ENCODE data around the gene HERPUD1.
A peak's percentile ranks its signal among the peaks of the same experiment; 100 is the strongest.
"Not testable (repeated sequence)": the region's sequence is repeated elsewhere in the genome, so short reads cannot be mapped to it uniquely, and the experiment has no call there.

Gene HERPUD1

DNA sequence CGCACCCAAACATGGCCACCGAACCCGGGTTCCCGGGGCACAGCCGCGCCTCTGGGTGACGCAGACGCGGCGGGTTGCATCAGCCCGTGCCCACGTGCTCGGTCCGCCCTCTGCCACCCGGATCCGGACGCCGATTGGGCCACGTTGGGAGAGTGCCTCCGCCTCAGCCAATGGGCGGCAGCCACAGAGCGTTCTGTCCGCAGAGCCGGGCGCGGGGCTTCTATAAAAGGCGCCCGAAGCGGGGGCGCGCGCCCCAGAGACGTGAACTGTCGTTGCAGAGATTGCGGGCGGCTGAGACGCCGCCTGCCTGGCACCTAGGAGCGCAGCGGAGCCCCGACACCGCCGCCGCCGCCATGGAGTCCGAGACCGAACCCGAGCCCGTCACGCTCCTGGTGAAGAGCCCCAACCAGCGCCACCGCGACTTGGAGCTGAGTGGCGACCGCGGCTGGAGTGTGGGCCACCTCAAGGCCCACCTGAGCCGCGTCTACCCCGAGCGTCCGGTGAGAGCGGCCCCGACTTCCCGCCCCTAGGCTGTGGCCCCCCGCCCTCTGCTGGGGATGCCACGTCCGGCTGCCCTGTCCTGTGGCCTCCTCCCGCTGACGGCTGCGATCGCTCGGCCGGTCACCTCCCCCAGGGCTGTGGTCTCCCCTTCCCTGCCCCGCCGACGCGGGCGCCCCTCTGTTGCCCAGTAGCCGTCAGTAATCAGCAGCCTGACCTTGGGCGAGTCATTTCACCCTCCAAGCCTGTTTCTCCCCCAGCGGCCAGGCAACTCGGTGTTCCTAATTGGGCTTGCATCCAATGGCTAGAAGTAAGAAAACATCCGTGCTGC lies at the start of gene HERPUD1:
Gene HERPUD1, plus strand, starts transcription at position 251 of the 829 bp plus-strand sequence. Its CDS starts 103 bp downstream, at position 354.
- peak; percentile 89 for DNase-seq (ENCODE audit: low read depth, low spot score)
- peak within 1 kb of the TSS; percentile 83 for H3K27ac ChIP-seq

- H3K27ac ChIP-seq: no peak overlapping the region
- no peak for DNase-seq (ENCODE audit: low read depth, low spot score)
These were observed 48.4 kb upstream of the HERPUD1 start for GRCh38 chr16:56883586-56883985.

DNA sequence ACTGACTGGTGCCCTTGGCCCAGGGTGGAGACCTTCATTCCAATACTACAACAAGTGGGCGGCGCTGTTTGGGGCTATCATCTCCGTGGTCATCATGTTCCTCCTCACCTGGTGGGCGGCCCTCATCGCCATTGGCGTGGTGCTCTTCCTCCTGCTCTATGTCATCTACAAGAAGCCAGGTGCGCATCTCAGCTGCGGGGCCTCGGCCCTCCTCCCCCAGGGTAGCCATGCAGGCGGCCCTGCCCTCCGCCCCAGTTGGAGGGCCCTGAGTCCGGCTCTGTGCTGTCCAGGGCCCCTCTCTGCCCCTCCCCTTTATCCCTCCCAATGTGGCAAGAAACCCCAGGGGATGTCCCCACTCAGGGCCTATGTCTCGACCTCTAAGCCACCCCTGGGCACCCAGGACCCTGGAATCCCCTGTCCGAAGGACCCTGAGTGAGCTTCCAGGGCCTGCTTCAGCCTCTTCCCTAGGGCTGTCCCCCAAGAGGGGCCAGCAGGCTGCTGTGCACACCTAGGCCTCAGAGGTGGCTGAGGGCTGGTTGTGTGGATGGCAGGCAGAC lies 47.8 kb upstream of the HERPUD1 start:
- no peak overlapping the region for H3K27ac ChIP-seq
- no peak for DNase-seq (ENCODE audit: low read depth, low spot score)

GRCh38 chr16:56884929-56885328 lies 47.0 kb upstream of the HERPUD1 start:
- not testable (repeated sequence) for DNase-seq (ENCODE audit: low read depth, low spot score); H3K27ac ChIP-seq

GRCh38 chr16:56885446-56886162 lies 46.3 kb upstream of the HERPUD1 start:
- H3K27ac ChIP-seq: no peak overlapping the region
- DNase-seq (ENCODE audit: low read depth, low spot score): no peak

DNA sequence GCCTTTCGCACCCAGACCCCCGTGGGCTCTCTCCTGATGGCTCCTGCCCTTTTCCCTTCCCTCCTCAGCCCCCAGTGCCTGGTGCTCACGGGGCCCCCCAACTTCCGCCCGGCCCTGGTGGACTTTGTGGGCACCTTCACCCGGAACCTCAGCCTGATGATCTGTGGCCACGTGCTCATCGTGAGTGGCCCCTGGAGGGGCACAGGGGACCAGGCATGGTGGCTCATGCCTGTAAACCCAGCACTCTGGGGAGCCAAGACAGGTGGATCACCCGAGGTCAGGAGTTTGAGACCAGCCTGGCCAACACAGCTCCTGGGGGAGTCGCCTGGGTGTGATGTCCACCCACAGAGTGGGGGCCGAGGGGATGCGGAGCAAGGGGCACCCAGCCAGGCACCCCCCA lies 45.6 kb upstream of the HERPUD1 start:
- H3K27ac ChIP-seq: no peak overlapping the region
- DNase-seq (ENCODE audit: low read depth, low spot score): no peak

GRCh38 chr16:56886826-56887225 lies 45.1 kb upstream of the HERPUD1 start:
- no peak overlapping the region for H3K27ac ChIP-seq
- DNase-seq (ENCODE audit: low read depth, low spot score): no peak

GRCh38 chr16:56888806-56889205 lies 43.1 kb upstream of the HERPUD1 start:
- no peak overlapping the region for H3K27ac ChIP-seq
- no peak for DNase-seq (ENCODE audit: low read depth, low spot score)

DNA sequence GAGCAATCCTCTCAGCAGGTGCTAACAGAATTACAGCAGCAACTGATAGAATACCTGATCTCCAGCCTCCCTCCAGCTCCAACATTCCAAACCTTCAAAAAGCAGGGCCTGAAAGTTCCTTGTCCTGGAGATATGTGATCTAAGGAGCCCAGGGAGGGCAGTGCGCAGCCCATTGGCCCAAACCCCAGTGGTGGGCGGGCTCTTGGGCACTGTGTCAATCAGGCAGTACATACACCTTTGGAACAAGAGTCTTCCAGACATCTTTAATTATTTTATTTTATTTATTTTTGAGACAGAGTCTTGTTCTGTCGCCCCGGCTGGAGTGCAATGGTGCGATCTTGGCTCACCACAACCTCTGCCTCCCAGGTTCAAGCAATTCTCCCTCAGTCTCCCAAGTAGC lies 42.7 kb upstream of the HERPUD1 start:
- no peak overlapping the region for H3K27ac ChIP-seq
- DNase-seq (ENCODE audit: low read depth, low spot score): no peak

DNA sequence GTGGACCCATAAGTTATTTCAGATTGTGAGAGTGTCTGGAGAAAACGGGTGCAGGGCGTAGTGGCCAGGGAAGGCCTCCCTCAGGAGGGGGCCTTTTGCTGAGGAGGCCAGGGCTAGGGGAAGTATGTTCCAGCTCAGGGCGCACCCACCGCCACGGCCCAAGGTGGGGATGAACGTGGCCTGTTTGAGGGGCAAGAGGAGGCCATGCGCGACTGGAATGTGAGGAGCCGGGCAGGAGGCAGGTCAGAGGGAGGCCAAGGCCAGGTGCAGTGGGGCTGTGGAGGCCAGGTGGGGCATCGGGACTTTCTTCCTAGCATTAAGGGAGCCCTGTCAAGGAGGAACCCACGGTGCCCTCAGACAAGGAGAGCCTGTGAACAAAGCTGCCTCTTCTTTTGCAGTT lies 40.3 kb upstream of the HERPUD1 start:
- DNase-seq (ENCODE audit: low read depth, low spot score): no peak

GRCh38 chr16:56892705-56893104 lies 39.2 kb upstream of the HERPUD1 start:
- no peak for DNase-seq (ENCODE audit: low read depth, low spot score)
- H3K27ac ChIP-seq: no peak overlapping the region

More for the DNA sequence above, 40.3 kb upstream of the HERPUD1 start:
- no peak overlapping the region for H3K27ac ChIP-seq

DNA sequence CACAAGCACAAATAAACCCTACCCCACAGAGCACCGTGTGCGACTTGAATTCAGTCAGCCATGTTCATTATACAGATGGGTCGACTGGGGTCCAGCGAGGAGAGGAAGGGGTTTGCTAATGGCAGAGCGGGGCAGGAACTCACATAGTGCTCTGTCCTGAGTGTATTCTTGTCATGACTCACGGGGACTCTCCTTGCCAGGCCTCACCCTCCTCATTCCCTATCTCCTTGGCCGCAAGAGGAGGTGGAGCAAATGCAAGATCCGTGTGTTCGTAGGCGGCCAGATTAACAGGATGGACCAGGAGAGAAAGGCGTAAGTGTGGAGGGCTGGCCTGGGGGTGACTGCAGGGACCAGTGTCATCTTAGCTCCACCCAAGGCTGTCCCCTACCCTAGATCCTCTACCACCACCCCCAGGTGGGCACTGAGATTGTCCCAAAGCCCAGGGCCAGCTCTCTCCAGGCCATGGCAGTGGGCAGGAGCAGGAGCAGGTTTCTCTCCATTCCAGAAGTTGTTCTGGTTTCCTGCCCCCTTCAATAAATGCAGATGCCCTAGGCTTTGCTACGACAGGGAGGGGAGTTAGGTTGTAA lies 37.5 kb upstream of the HERPUD1 start:
- H3K27ac ChIP-seq: no peak overlapping the region
- DNase-seq (ENCODE audit: low read depth, low spot score): no peak

DNA sequence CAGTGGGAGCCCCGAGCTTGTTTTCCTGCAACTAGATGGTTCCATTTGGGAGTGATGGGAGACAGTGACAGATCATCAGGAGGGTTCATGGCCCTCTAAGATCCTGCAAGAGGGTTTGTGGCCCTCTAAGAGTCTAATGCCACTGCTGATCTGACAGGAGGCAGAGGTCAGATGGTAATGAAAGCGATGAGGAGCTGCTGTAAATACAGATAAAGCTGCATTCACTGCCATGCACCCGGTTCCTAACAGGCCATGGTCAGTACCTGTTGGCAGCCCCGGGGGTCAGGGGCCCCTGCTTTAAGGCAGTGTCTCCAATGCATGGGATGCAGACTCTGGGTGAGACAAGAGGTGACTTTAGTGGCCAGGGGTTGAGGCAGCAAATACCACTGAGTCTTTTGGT lies 36.1 kb upstream of the HERPUD1 start:
- H3K27ac ChIP-seq: no peak overlapping the region
- DNase-seq (ENCODE audit: low read depth, low spot score): no peak

GRCh38 chr16:56896244-56896643 lies 35.7 kb upstream of the HERPUD1 start:
- no peak overlapping the region for H3K27ac ChIP-seq
- DNase-seq (ENCODE audit: low read depth, low spot score): no peak

GRCh38 chr16:56897026-56897799 lies 34.7 kb upstream of the HERPUD1 start:
- H3K27ac ChIP-seq: no peak overlapping the region
- DNase-seq (ENCODE audit: low read depth, low spot score): no peak

GRCh38 chr16:56898847-56899246 lies 33.1 kb upstream of the HERPUD1 start:
- no peak for DNase-seq (ENCODE audit: low read depth, low spot score)

DNA sequence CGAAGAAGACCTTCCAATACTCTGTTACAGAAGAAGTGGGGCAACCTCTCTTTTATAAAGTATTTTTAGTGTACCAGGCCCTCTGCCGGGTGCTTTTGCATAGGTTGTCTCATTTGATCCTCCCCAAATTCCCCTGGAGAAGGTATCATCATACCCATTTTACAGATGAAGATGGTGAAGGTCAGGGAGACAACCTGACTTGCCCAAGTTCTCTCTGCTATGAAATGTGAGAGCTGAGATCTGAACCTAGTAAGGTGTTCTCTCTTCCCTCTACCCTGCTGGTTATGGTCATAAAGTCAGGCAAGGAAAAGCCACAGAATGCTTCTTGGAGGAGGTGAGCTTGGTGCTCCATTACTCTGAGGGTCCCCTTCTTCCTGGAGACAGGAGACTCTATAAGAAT lies 28.1 kb upstream of the HERPUD1 start:
- no peak overlapping the region for H3K27ac ChIP-seq
- no peak for DNase-seq (ENCODE audit: low read depth, low spot score)

More at GRCh38 chr16:56898847-56899246, 33.1 kb upstream of the HERPUD1 start:
- no peak overlapping the region for H3K27ac ChIP-seq

DNA sequence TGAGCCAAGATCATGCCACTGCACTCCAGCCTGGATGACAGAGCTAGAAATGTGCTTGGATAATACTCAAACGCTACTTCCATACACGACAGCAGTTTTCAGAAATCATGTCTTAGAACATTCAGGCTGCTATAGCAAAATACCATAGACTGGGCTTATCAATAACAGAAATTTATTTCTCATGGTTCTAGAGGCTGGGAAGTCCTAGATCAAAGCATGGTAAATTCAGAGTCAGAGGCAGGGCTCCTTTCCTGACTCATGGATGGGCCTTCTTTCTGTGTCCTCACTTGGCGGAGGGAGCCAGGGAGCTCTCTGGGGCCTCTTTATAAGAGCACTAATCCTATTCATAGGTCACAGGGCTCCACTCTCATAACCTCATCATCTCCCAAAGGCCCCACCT lies 24.5 kb upstream of the HERPUD1 start:
- no peak overlapping the region for H3K27ac ChIP-seq

DNA sequence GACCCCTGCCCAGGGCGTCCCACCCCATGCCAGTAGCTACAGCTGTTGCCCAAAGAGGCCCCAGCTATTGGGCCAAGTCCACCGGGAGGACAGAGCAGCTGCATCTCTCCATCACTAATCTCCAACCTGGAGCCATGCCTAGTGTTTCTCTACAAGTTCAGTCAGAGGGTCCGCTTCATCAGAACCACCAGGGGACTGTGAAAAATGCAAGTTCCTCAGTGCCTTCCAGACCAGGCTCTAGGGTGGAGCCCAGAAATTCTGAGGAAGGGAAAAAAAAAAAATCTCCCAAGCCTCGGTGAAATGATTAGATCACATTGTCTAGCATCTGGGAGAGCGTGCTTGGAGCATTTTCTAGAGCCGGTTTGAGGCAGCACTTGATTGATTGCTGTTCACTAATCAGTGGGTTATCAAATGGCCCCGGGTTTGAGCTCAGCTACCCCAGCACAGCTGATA lies 22.4 kb upstream of the HERPUD1 start:
- H3K27ac ChIP-seq: peak overlapping the region; percentile 90
- no peak for DNase-seq (ENCODE audit: low read depth, low spot score)

More for the DNA sequence above, 24.5 kb upstream of the HERPUD1 start:
- no peak for DNase-seq (ENCODE audit: low read depth, low spot score)

- peak overlapping the region; percentile 90 for H3K27ac ChIP-seq
- no peak for DNase-seq (ENCODE audit: low read depth, low spot score)
These were observed 21.8 kb upstream of the HERPUD1 start for GRCh38 chr16:56910112-56910511.

Data from epithelial cell of prostate (primary cell).